H1 (cell line): ENCODE results near the gene IGLON5. TPM values are rescaled to one million over a fixed set of nuclear protein-coding genes. Genes with fewer than 3 reads are reported as not detected.
A peak's percentile ranks its signal among the peaks of the same experiment; 100 is the strongest.

Source experiments
- CTCF ChIA-PET: fragments of 300-600 bp; sonication (Branson Sonifier 250); formaldehyde crosslinking; loops from one replicate; lab custom pipeline; 2021; ENCODE audit not compliant: partially characterized antibody; lab: Charles Lee
- POLR2A ChIA-PET: fragments of 300-600 bp; sonication (Branson Sonifier 250); formaldehyde crosslinking; loops from one replicate; lab custom pipeline; 2021; ENCODE audit warnings: inconsistent platforms; ENCODE audit not compliant: partially characterized antibody; lab: Charles Lee
- DNase-seq, 2 experiments: peaks; one replicate each; pipeline versions ENCODE4 v3.0.0 to v3.0.0-alpha.2; 2010 to 2022; ENCODE audit warnings: low spot score in 2 of 2, low read depth in 1 of 2, mixed read lengths in 1 of 2
- FAIRE-seq: peaks from 2 replicates; lab custom pipeline; 2011; peaks lifted over from hg19 to GRCh38; lab: Jason Lieb, UNC
- H2AFZ ChIP-seq: 2 replicates; pipeline ENCODE4 v1.8.1; 2012; ENCODE audit warnings: low read length, inconsistent platforms
- H2AK5ac ChIP-seq: 2 replicates; pipeline ENCODE4 v1.6.1; 2013; ENCODE audit warnings: low read depth, low read length
- H2BK120ac ChIP-seq: replicated peaks from 2 replicates; pipeline ENCODE3; 2013; ENCODE audit warnings: low read depth, low read length, inconsistent platforms
- H2BK12ac ChIP-seq: 2 replicates; pipeline ENCODE4 v1.6.1; 2013; ENCODE audit warnings: low read depth, low read length
- H2BK15ac ChIP-seq: 2 replicates; pipeline ENCODE4 v1.6.1; 2013; ENCODE audit warnings: low read length
- H2BK20ac ChIP-seq: 2 replicates; pipeline ENCODE4 v1.6.1; 2013; ENCODE audit warnings: low read length
- H2BK5ac ChIP-seq: 2 replicates; pipeline ENCODE4 v1.6.1; 2013; ENCODE audit warnings: low read depth, low read length
- H3K14ac ChIP-seq: 2 replicates; pipeline ENCODE4 v1.6.1; 2013; ENCODE audit warnings: inconsistent platforms; ENCODE audit not compliant: insufficient read length
- H3K18ac ChIP-seq: 2 replicates; pipeline ENCODE4 v1.6.1; 2013; ENCODE audit warnings: low read length; ENCODE audit errors: extremely low read depth
- H3K23ac ChIP-seq: 2 replicates; pipeline ENCODE4 v1.6.1; 2013; ENCODE audit warnings: inconsistent platforms; ENCODE audit not compliant: insufficient read length
- H3K23me2 ChIP-seq: 2 replicates; pipeline ENCODE4 v1.6.1; 2013; ENCODE audit warnings: low read depth, low read length
- H3K27ac ChIP-seq: 2 replicates; pipeline ENCODE4 v1.6.1; 2011; ENCODE audit warnings: low read depth, low read length, inconsistent platforms
- H3K27me3 ChIP-seq, 4 experiments: replicated peaks in 1 of 4; 1 replicate in 1 of 4; 2 replicates in 3 of 4; pipeline versions ENCODE4 v1.6.1 to v1.8.1; 2011 to 2013; ENCODE audit warnings: low read length in 3 of 4, mild to moderate bottlenecking in 3 of 4, inconsistent platforms in 2 of 4, mixed read lengths in 2 of 4, moderate library complexity in 1 of 4; ENCODE audit not compliant: control insufficient read depth in 3 of 4, insufficient read depth in 3 of 4; ENCODE audit errors: extremely low read depth in 1 of 4
- H3K36me3 ChIP-seq, 4 experiments: 2 replicates each; pipeline versions ENCODE4 v1.6.1 to v1.8.1; 2011 to 2013; ENCODE audit warnings: mild to moderate bottlenecking in 4 of 4, low read length in 3 of 4, moderate library complexity in 2 of 4, control low read depth in 1 of 4, inconsistent platforms in 1 of 4; ENCODE audit not compliant: insufficient read depth in 4 of 4, control insufficient read depth in 2 of 4
- H3K4ac ChIP-seq: replicated peaks from 2 replicates; pipeline ENCODE3; 2013; ENCODE audit warnings: low read length, low read depth, mixed read lengths, inconsistent platforms; ENCODE audit not compliant: insufficient read length
- H3K4me1 ChIP-seq, 4 experiments: replicated peaks in 1 of 4; 1 replicate in 1 of 4; 2 replicates in 3 of 4; pipeline versions ENCODE4 v1.6.1 to v1.8.1; 2011 to 2013; ENCODE audit warnings: low read length in 3 of 4, inconsistent platforms in 2 of 4, mixed read lengths in 1 of 4; ENCODE audit not compliant: insufficient read depth in 4 of 4, control insufficient read depth in 3 of 4
- H3K4me2 ChIP-seq, 2 experiments: 2 replicates each; pipeline versions ENCODE4 v1.6.1 to v1.8.1; 2011 to 2013; ENCODE audit warnings: low read depth in 2 of 2, low read length in 2 of 2, control low read depth in 1 of 2, inconsistent platforms in 1 of 2, mild to moderate bottlenecking in 1 of 2; ENCODE audit not compliant: insufficient read depth in 1 of 2
- H3K4me3 ChIP-seq, 4 experiments: fragments of 200-600, 300-600 bp in 1 of 4; sonication (generic), shearing (Covaris generic), sonication (Bioruptor Twin) in 1 of 4; 2 replicates each; pipeline versions ENCODE4 v1.5.1 to v1.8.1; 2011 to 2016; ENCODE audit warnings: low read length in 4 of 4, low read depth in 3 of 4, control low read depth in 2 of 4, inconsistent platforms in 2 of 4, mild to moderate bottlenecking in 2 of 4, mixed read lengths in 1 of 4, moderate library complexity in 1 of 4; ENCODE audit not compliant: insufficient read depth in 2 of 4; ENCODE audit errors: extremely low read depth in 1 of 4
- H3K56ac ChIP-seq: replicated peaks from 2 replicates; pipeline ENCODE3; 2013; ENCODE audit warnings: low read depth, mild to moderate bottlenecking, mixed read lengths, low read length, inconsistent platforms; ENCODE audit not compliant: insufficient read length
- H3K79me1 ChIP-seq: 2 replicates; pipeline ENCODE4 v1.6.1; 2013; ENCODE audit warnings: low read depth, low read length, control low read depth
- H3K79me2 ChIP-seq, 2 experiments: 2 replicates each; pipeline versions ENCODE4 v1.6.1 to v1.8.1; 2012 to 2013; ENCODE audit warnings: low read length in 2 of 2, mild to moderate bottlenecking in 2 of 2, inconsistent platforms in 1 of 2; ENCODE audit not compliant: insufficient read depth in 2 of 2, control insufficient read depth in 1 of 2
- H3K9ac ChIP-seq, 4 experiments: replicated peaks in 1 of 4; 1 replicate in 1 of 4; 2 replicates in 3 of 4; pipeline versions ENCODE4 v1.6.1 to v1.8.1; 2011 to 2013; ENCODE audit warnings: low read depth in 3 of 4, low read length in 3 of 4, control low read depth in 2 of 4, mild to moderate bottlenecking in 2 of 4, moderate library complexity in 2 of 4, inconsistent platforms in 1 of 4; ENCODE audit errors: extremely low read depth in 1 of 4
- H3K9me3 ChIP-seq, 2 experiments: 2 replicates each; pipeline versions ENCODE4 v1.6.1 to v1.8.1; 2012 to 2013; ENCODE audit warnings: mild to moderate bottlenecking in 2 of 2, moderate library complexity in 2 of 2, control low read depth in 1 of 2, inconsistent platforms in 1 of 2, low read depth in 1 of 2, low read length in 1 of 2, mixed read lengths in 1 of 2; ENCODE audit not compliant: insufficient read depth in 2 of 2
- H4K20me1 ChIP-seq, 2 experiments: replicated peaks in 1 of 2; 2 replicates each; pipeline versions ENCODE3 to v1.8.1; 2011 to 2013; ENCODE audit warnings: inconsistent platforms in 2 of 2, low read length in 2 of 2, mild to moderate bottlenecking in 1 of 2; ENCODE audit not compliant: insufficient read depth in 2 of 2, control insufficient read depth in 1 of 2
- H4K5ac ChIP-seq: 2 replicates; pipeline ENCODE4 v1.6.1; 2013; ENCODE audit warnings: low read length, low read depth, mixed read lengths, inconsistent platforms; ENCODE audit not compliant: insufficient read length
- H4K8ac ChIP-seq: 2 replicates; pipeline ENCODE4 v1.8.0; 2013; ENCODE audit warnings: mild to moderate bottlenecking, moderate library complexity, low read length, inconsistent platforms; ENCODE audit not compliant: insufficient read depth; ENCODE audit errors: extremely low read depth
- H4K91ac ChIP-seq: replicated peaks from 2 replicates; pipeline ENCODE3; 2013; ENCODE audit warnings: low read length, mixed read lengths, inconsistent platforms; ENCODE audit not compliant: insufficient read length
- ASH2L ChIP-seq: fragments of 200-600, 300-600 bp; sonication (generic); IDR thresholded peaks from one replicate; pipeline ENCODE4 v1.7.1; 2017; ENCODE audit warnings: low read length
- E2F6 ChIP-seq: IDR thresholded peaks from 2 replicates; pipeline ENCODE4 v1.6.1; 2012; ENCODE audit warnings: inconsistent platforms
- EP300 ChIP-seq, 2 experiments: IDR thresholded peaks; 1 replicate in 1 of 2; 2 replicates in 1 of 2; pipeline ENCODE4 v1.6.1; 2011 to 2012; ENCODE audit warnings: low read depth in 2 of 2, low read length in 2 of 2, mild to moderate bottlenecking in 2 of 2, borderline replicate concordance in 1 of 2, inconsistent platforms in 1 of 2, moderate library complexity in 1 of 2
- GTF2F1 ChIP-seq: IDR thresholded peaks from 2 replicates; pipeline ENCODE4 v1.6.1; 2012; ENCODE audit warnings: low read depth, low read length, improper control_type of control experiment, borderline replicate concordance
- KDM4A ChIP-seq: IDR thresholded peaks from one replicate; pipeline ENCODE4 v1.7.1; 2012; ENCODE audit warnings: low read depth, mild to moderate bottlenecking, moderate library complexity, low read length, inconsistent platforms; ENCODE audit not compliant: severe bottlenecking
- MAX ChIP-seq: IDR thresholded peaks from 2 replicates; pipeline ENCODE4 v1.6.1; 2012; ENCODE audit warnings: inconsistent platforms
- PHF8 ChIP-seq: fragments of 200-600 bp; sonication (generic); conservative IDR thresholded peaks from 2 replicates; pipeline ENCODE4 v1.7.1; 2012; ENCODE audit warnings: low read depth, mild to moderate bottlenecking, inconsistent platforms, low read length, moderate library complexity
- SAP30 ChIP-seq: fragments of 300-600 bp; sonication (generic); IDR thresholded peaks from 2 replicates; pipeline ENCODE4 v1.7.1; 2012; ENCODE audit warnings: low read length, moderate library complexity, mild to moderate bottlenecking, inconsistent platforms; ENCODE audit not compliant: insufficient read depth, insufficient replicate concordance
- SIN3A ChIP-seq, 2 experiments: IDR thresholded peaks in 1 of 2; conservative IDR thresholded peaks in 1 of 2; 2 replicates each; pipeline ENCODE4 v1.6.1; 2011 to 2012; ENCODE audit warnings: low read length in 2 of 2, improper control_type of control experiment in 1 of 2, low read depth in 1 of 2, mild to moderate bottlenecking in 1 of 2
- YY1 ChIP-seq: IDR thresholded peaks from 2 replicates; pipeline ENCODE4 v1.6.1; 2011; ENCODE audit warnings: low read depth, mild to moderate bottlenecking, low read length
- WGBS, 2 experiments: shearing (Covaris generic) in 1 of 2; methylation state at CpG; one replicate each; pipeline versions ENCODE4 v1.1.6 to v1.1.7; 2013 to 2015; ENCODE audit warnings: low lambda C conversion rate in 2 of 2, mixed read lengths in 2 of 2, inconsistent platforms in 1 of 2, low coverage in 1 of 2, missing lambda C conversion rate in 1 of 2; ENCODE audit not compliant: insufficient replicate concordance in 2 of 2, insufficient coverage in 1 of 2, insufficient read length in 1 of 2; ENCODE audit errors: extremely low coverage in 1 of 2, missing lambda C conversion rate in 1 of 2; 5-methylcytosine and 5-hydroxymethylcytosine counted together
- polyA plus RNA-seq, 7 experiments: library from polyadenylated mRNA; depleted of rRNA in 3 of 7; stranded (reverse) in 5 of 7; unstranded in 2 of 7; fragments of >200 nt in 5 of 7; fragments of 200-250 nt in 2 of 7; gene quantifications; 1 replicate in 5 of 7; 2 replicates in 1 of 7; 4 replicates in 1 of 7; pipeline versions ENCODE4 v1.2.1 to v1.2.3, GENCODE V29; 2011 to 2013; ENCODE audit warnings: missing spikeins in 2 of 7, mixed read lengths in 2 of 7
- total RNA-seq: library from RNA; stranded (reverse); fragmentation: NEBNext Ultra II Directional; extraction: Animal tissue kit (Norgen Biotek cat#: 25700); gene quantifications from 2 replicates; pipeline ENCODE4 v1.2.1, GENCODE V29; 2021

IGLON5 gene
- total and polyA plus RNA-seq, 2 of the 8 experiments (the other 6 are each of a cell fraction or from before 2014, with no cell fraction given), result 31.8 to 34.6 TPM

GRCh38 chr19:51365965-51366388 lies 54.5 kb downstream of the IGLON5 start, which contains the start of gene ETFB:
Gene ETFB, minus strand, starts transcription at chr19:51366388. Its CDS starts 62 bp downstream, at chr19:51366326.
- ChIA-PET POLR2A (interaction anchor here (0.8 to 2.9 kb wide), 6 partner anchors 17 to 208 kb away, joined by 3 to 13 read pairs (median 4); partner anchors contain the start of gene VSIG10L), CTCF (interaction anchor here (0.8 to 3.5 kb wide), 7 partner anchors 23 to 55 kb away, joined by 3 to 14 read pairs (median 4); no protein-coding TSS in a partner anchor)
- H3K9me3 ChIP-seq, result no peaks in the 10 kb centered on the region
- peak within 1 kb of the TSS; percentile 81 to 97 (median 90) for H3K4me3 ChIP-seq
- peak within 1 kb of the TSS; percentile 18; the same call in 1 of the 2 replicates for H2BK12ac ChIP-seq
- H3K9ac ChIP-seq, result peak within 1 kb of the TSS; percentile 68 to 72 (median 68)
- H4K5ac ChIP-seq, result peak within 1 kb of the TSS; percentile 93
- no peaks in the 10 kb centered on the region for H3K79me2 ChIP-seq
- peaks cover 2 to 18% (median 11%) of the 10 kb centered on the region in 4 experiments for H3K4me1 ChIP-seq
- H4K8ac ChIP-seq, result peak within 1 kb of the TSS; percentile 63
- no peak within 1 kb of the TSS for H2BK120ac ChIP-seq
- peak within 1 kb of the TSS; percentile 100 for H4K91ac ChIP-seq
- H3K4ac ChIP-seq, result peak within 1 kb of the TSS; percentile 89
- DNase-seq (no peak), FAIRE-seq (no peak)
- H3K36me3 ChIP-seq, result no peaks in the 10 kb centered on the region
- peak within 1 kb of the TSS; percentile 74 for H3K14ac ChIP-seq
- H3K79me1 ChIP-seq, result no peaks in the 10 kb centered on the region
- 0 out of 2 replicates have a peak within 1 kb of the TSS, but pooled peaks have one; percentile 46 for H2BK15ac ChIP-seq
- no peaks in the 10 kb centered on the region for H4K20me1 ChIP-seq
- H3K27ac ChIP-seq, result 0 out of 2 replicates have a peak within 1 kb of the TSS, but pooled peaks have one; percentile 0
- no peak within 1 kb of the TSS for H3K23ac ChIP-seq
- H2BK20ac ChIP-seq, result no peak within 1 kb of the TSS
- H3K56ac ChIP-seq, result peak within 1 kb of the TSS; percentile 79
- H3K4me2 ChIP-seq, result peak within 1 kb of the TSS; percentile 87 to 97
- H3K23me2 ChIP-seq, result peaks cover 18% of the 10 kb centered on the region
- peak within 1 kb of the TSS; percentile 89 for H2AFZ ChIP-seq
- 6% methylated on average over 13 of the region's 27 CpGs; no CpG with 5 or more reads in 1 of the 2 experiments for WGBS, 2 experiments
- peak within 1 kb of the TSS; percentile 91 for H2BK5ac ChIP-seq
- H3K18ac ChIP-seq, result peak within 1 kb of the TSS; percentile 96
- H2AK5ac ChIP-seq, result no peak within 1 kb of the TSS
- H3K27me3 ChIP-seq, result no peaks in the 10 kb centered on the region
- TF ChIP-seq MAX (peak; percentile 90), E2F6 (peak; percentile 75), SAP30 (peak; percentile 91), KDM4A (peak; percentile 40), ASH2L (peak; percentile 71), GTF2F1 (no peak), SIN3A (conservative IDR thresholded peaks at IDR 0.05 in 1 of 2, IDR thresholded peaks at IDR 0.05 in 1 of 2; ENCODE audit: low read depth in 1 of 2, low read length in 2 of 2) (peak; percentile 92; a peak in 3 of 4 replicates), YY1 (peak; percentile 79; the same call in 1 of the 2 replicates), EP300 (IDR thresholded peaks at IDR 0.05; ENCODE audit: borderline replicate concordance in 1 of 2, low read depth in 2 of 2, low read length in 2 of 2) (no peak), PHF8 (0 out of 2 replicates have a peak, but pooled peaks have one; percentile 40)
